ENCODE results near the gene ROBO1. TPM values are rescaled to one million over a fixed set of nuclear protein-coding genes. Genes with fewer than 3 reads are reported as not detected.

The ROBO1 gene
- total and polyA plus RNA-seq, 2 of the 8 experiments (the other 6 are each of a cell fraction or from before 2014, with no cell fraction given): 51.4 to 91.0 TPM

DNA sequence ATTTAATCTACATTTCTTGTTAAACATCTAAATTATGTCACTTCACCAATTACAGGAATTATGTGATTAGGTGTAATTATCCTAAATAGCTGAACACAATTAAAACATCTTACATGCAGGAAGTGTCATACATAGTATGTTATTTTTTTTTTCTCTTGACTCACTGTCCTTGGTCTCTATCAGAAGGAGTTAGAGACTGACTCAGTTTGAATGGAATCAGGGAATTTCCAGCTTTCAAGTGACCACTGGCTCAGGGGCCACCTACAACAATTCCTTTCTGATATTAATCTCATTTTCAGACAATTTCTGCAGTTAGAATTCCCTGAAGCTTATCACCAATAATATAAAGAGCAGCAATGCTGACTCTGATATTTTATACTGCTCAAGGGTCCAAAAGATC, 400.7 kb downstream of the ROBO1 start:
- Histone ChIP-seq H3K4ac (replicated peaks; ENCODE audit: insufficient read length, low read depth, low read length) (no peak overlapping the region), H2AFZ (ENCODE audit: low read length) (no peak overlapping the region), H2BK5ac (ENCODE audit: low read depth, low read length) (no peak overlapping the region), H3K36me3 (ENCODE audit: control insufficient read depth in 2 of 4, insufficient read depth in 4 of 4, low read length in 3 of 4) (no peaks in the 10 kb centered on the region), H3K4me1 (replicated peaks in 1 of 4; ENCODE audit: control insufficient read depth in 3 of 4, insufficient read depth in 4 of 4, low read length in 3 of 4) (peaks cover 0 to 4% (median 2%) of the 10 kb centered on the region in 4 experiments; a peak in 3 of 7 replicates), H3K23me2 (ENCODE audit: low read depth, low read length) (no peaks in the 10 kb centered on the region), H3K9me3 (ENCODE audit: insufficient read depth in 2 of 2, low read depth in 1 of 2, low read length in 1 of 2) (peaks cover 5 to 6% of the 10 kb centered on the region in 2 experiments; a peak in 3 of 4 replicates), H3K79me1 (ENCODE audit: low read depth, low read length) (no peaks in the 10 kb centered on the region), H4K20me1 (replicated peaks in 1 of 2; ENCODE audit: control insufficient read depth in 1 of 2, insufficient read depth in 2 of 2, low read length in 2 of 2) (no peaks in the 10 kb centered on the region), H3K4me3 (ENCODE audit: extremely low read depth in 1 of 4, insufficient read depth in 2 of 4, low read depth in 3 of 4, low read length in 4 of 4) (no peak overlapping the region), H2AK5ac (ENCODE audit: low read depth, low read length) (no peak overlapping the region), H3K9ac (replicated peaks in 1 of 4; ENCODE audit: extremely low read depth in 1 of 4, low read depth in 3 of 4, low read length in 3 of 4) (no peak overlapping the region), H2BK15ac (ENCODE audit: low read length) (no peak overlapping the region), H3K14ac (ENCODE audit: insufficient read length) (no peak overlapping the region), H3K23ac (ENCODE audit: insufficient read length) (no peak overlapping the region), H3K56ac (replicated peaks; ENCODE audit: insufficient read length, low read depth, low read length) (no peak overlapping the region), H3K79me2 (ENCODE audit: control insufficient read depth in 1 of 2, insufficient read depth in 2 of 2, low read length in 2 of 2) (no peaks in the 10 kb centered on the region), H3K18ac (ENCODE audit: extremely low read depth, low read length) (no peak overlapping the region), H3K27ac (ENCODE audit: low read depth, low read length) (no peak overlapping the region), H2BK20ac (ENCODE audit: low read length) (no peak overlapping the region), H4K91ac (replicated peaks; ENCODE audit: insufficient read length, low read length) (no peak overlapping the region), H2BK12ac (ENCODE audit: low read depth, low read length) (no peak overlapping the region), H3K27me3 (replicated peaks in 1 of 4; ENCODE audit: control insufficient read depth in 3 of 4, extremely low read depth in 1 of 4, insufficient read depth in 3 of 4, low read length in 3 of 4) (no peaks in the 10 kb centered on the region), H2BK120ac (replicated peaks; ENCODE audit: low read depth, low read length) (no peak overlapping the region), H3K4me2 (ENCODE audit: insufficient read depth in 1 of 2, low read depth in 2 of 2, low read length in 2 of 2) (no peak overlapping the region), H4K5ac (ENCODE audit: insufficient read length, low read depth, low read length) (no peak overlapping the region), H4K8ac (ENCODE audit: extremely low read depth, insufficient read depth, low read length) (no peak overlapping the region)
- no peak for FAIRE-seq
- POLR2A ChIA-PET (ENCODE audit: partially characterized antibody): no interaction called here
- CTCF ChIA-PET (ENCODE audit: partially characterized antibody): interaction anchor here (0.6 to 1.5 kb wide), 8 partner anchors 12 to 562 kb away, joined by 3 to 9 read pairs (median 3); no protein-coding TSS in a partner anchor
- TF ChIP-seq TAF7 (optimal IDR thresholded peaks at IDR 0.05; ENCODE audit: borderline replicate concordance, low read depth, low read length) (no peak), SAP30 (IDR thresholded peaks at IDR 0.05; ENCODE audit: insufficient read depth, insufficient replicate concordance, low read length) (no peak), GTF2F1 (IDR thresholded peaks at IDR 0.05; ENCODE audit: borderline replicate concordance, low read depth, low read length) (no peak), SIX5 (IDR thresholded peaks at IDR 0.05; ENCODE audit: low read depth, low read length) (no peak), JUND (IDR thresholded peaks at IDR 0.05; ENCODE audit: low read length) (no peak), NANOG (IDR thresholded peaks at IDR 0.05; ENCODE audit: insufficient read depth, low read depth, low read length, poor library complexity, severe bottlenecking) (no peak), RFX5 (IDR thresholded peaks at IDR 0.05; ENCODE audit: borderline replicate concordance, low read depth, low read length) (no peak), CBX5 (IDR thresholded peaks at IDR 0.05; ENCODE audit: low read depth, low read length) (no peak), RAD21 (IDR thresholded peaks at IDR 0.05 in 1 of 2, conservative IDR thresholded peaks at IDR 0.05 in 1 of 2; ENCODE audit: low read depth in 2 of 2, low read length in 2 of 2) (no peak), ZNF274 (IDR thresholded peaks at IDR 0.05; ENCODE audit: borderline replicate concordance, extremely low read depth, low read length) (no peak), SP2 (IDR thresholded peaks at IDR 0.05; ENCODE audit: low read length) (no peak), SIN3A (conservative IDR thresholded peaks at IDR 0.05 in 1 of 2, IDR thresholded peaks at IDR 0.05 in 1 of 2; ENCODE audit: low read depth in 1 of 2, low read length in 2 of 2) (no peak), SIRT6 (IDR thresholded peaks at IDR 0.05; ENCODE audit: low read length) (no peak)
- DNase-seq (ENCODE audit: low read depth in 1 of 2, low spot score in 2 of 2): no peak
